Liver (tissue), 9 donors: ENCODE data around the gene JADE3. TPM values are rescaled to one million over a fixed set of nuclear protein-coding genes. Genes with fewer than 3 reads are reported as not detected.
A peak's percentile ranks its signal among the peaks of the same experiment; 100 is the strongest.

ENCODE experiments used
- DNase-seq: peaks from one replicate; pipeline ENCODE4 v3.0.0-alpha.2; 2017; ENCODE audit warnings: low spot score
- H3K27ac ChIP-seq, 2 donors: one replicate each; pipeline ENCODE4 v1.7.0; 2013; ENCODE audit warnings: inconsistent platforms in 2 of 2, low read length in 2 of 2, control low read depth in 1 of 2, low read depth in 1 of 2, mild to moderate bottlenecking in 1 of 2
- H3K27me3 ChIP-seq, 4 donors: one replicate each; pipeline versions ENCODE4 v1.6.1 to v1.7.0; 2013; ENCODE audit warnings: low read length in 3 of 4, inconsistent platforms in 1 of 4, mild to moderate bottlenecking in 1 of 4, moderate library complexity in 1 of 4; ENCODE audit not compliant: control insufficient read depth in 4 of 4, insufficient read depth in 4 of 4
- H3K36me3 ChIP-seq, 4 donors: one replicate each; pipeline versions ENCODE4 v1.6.1 to v1.7.0; 2013; ENCODE audit warnings: low read length in 3 of 4, mild to moderate bottlenecking in 3 of 4, low read depth in 1 of 4, moderate library complexity in 1 of 4; ENCODE audit not compliant: control insufficient read depth in 4 of 4, insufficient read depth in 3 of 4
- H3K4me1 ChIP-seq, 4 donors: one replicate each; pipeline versions ENCODE4 v1.6.1 to v1.7.0; 2013; ENCODE audit warnings: low read length in 3 of 4, mild to moderate bottlenecking in 3 of 4, moderate library complexity in 1 of 4; ENCODE audit not compliant: control insufficient read depth in 4 of 4, insufficient read depth in 4 of 4
- H3K4me3 ChIP-seq, 3 donors: one replicate each; pipeline versions ENCODE4 v1.6.1 to v1.7.0; 2013; ENCODE audit warnings: low read length in 3 of 3, control low read depth in 1 of 3, low read depth in 1 of 3, mild to moderate bottlenecking in 1 of 3
- H3K9ac ChIP-seq, 2 donors: one replicate each; pipeline ENCODE4 v1.7.0; 2013; ENCODE audit warnings: low read length in 2 of 2, mild to moderate bottlenecking in 2 of 2, moderate library complexity in 2 of 2, control low read depth in 1 of 2, low read depth in 1 of 2
- H3K9me3 ChIP-seq, 4 donors: one replicate each; pipeline versions ENCODE4 v1.6.1 to v1.7.0; 2013; ENCODE audit warnings: low read length in 3 of 4; ENCODE audit not compliant: control insufficient read depth in 4 of 4
- ATF3 ChIP-seq: IDR thresholded peaks from 2 replicates; pipeline ENCODE4 v1.6.1; 2016; ENCODE audit warnings: antibody characterized with exemption
- CTCF ChIP-seq: fragments of 150-350 bp; IDR thresholded peaks from 2 replicates; pipeline ENCODE4 v1.5.1; 2017; ENCODE audit warnings: improper control_type of control experiment, low read depth, low read length; ENCODE audit not compliant: missing input control
- EGR1 ChIP-seq, 2 donors: IDR thresholded peaks; 2 replicates each; pipeline ENCODE4 v1.6.1; 2016 to 2018; ENCODE audit warnings: antibody characterized with exemption in 2 of 2, low read depth in 2 of 2
- FOXA1 ChIP-seq: IDR thresholded peaks from 2 replicates; pipeline ENCODE4 v1.6.1; 2016; ENCODE audit warnings: antibody characterized with exemption
- FOXA2 ChIP-seq: IDR thresholded peaks from 2 replicates; pipeline ENCODE4 v1.6.1; 2016; ENCODE audit warnings: antibody characterized with exemption
- GABPA ChIP-seq, 2 donors: IDR thresholded peaks in 1 of 2; conservative IDR thresholded peaks in 1 of 2; 2 replicates each; pipeline ENCODE4 v1.6.1; 2016; ENCODE audit warnings: antibody characterized with exemption in 2 of 2, mild to moderate bottlenecking in 1 of 2, moderate library complexity in 1 of 2
- HNF4A ChIP-seq, 2 donors: conservative IDR thresholded peaks; 2 replicates each; pipeline ENCODE4 v1.6.1; 2016; ENCODE audit warnings: antibody characterized with exemption in 2 of 2, mild to moderate bottlenecking in 2 of 2
- HNF4G ChIP-seq: IDR thresholded peaks from 2 replicates; pipeline ENCODE4 v1.6.1; 2016; ENCODE audit warnings: antibody characterized with exemption
- JUND ChIP-seq, 2 donors: IDR thresholded peaks; 2 replicates each; pipeline ENCODE4 v1.6.1; 2016; ENCODE audit warnings: antibody characterized with exemption in 2 of 2
- MAX ChIP-seq: IDR thresholded peaks from 2 replicates; pipeline ENCODE4 v1.6.1; 2016; ENCODE audit warnings: antibody characterized with exemption
- NR2F2 ChIP-seq: IDR thresholded peaks from 2 replicates; pipeline ENCODE4 v1.6.1; 2016; ENCODE audit warnings: antibody characterized with exemption
- RAD21 ChIP-seq, 2 donors: IDR thresholded peaks; 2 replicates each; pipeline ENCODE4 v1.6.1; 2016; ENCODE audit warnings: antibody characterized with exemption in 2 of 2, mild to moderate bottlenecking in 2 of 2
- REST ChIP-seq: IDR thresholded peaks from 2 replicates; pipeline ENCODE4 v1.6.1; 2016; ENCODE audit warnings: antibody characterized with exemption, mild to moderate bottlenecking
- RXRA ChIP-seq, 2 donors: IDR thresholded peaks; 2 replicates each; pipeline ENCODE4 v1.6.1; 2017 to 2018; ENCODE audit warnings: antibody characterized with exemption in 2 of 2, mild to moderate bottlenecking in 1 of 2
- SP1 ChIP-seq: IDR thresholded peaks from 2 replicates; pipeline ENCODE4 v1.6.1; 2018; ENCODE audit warnings: antibody characterized with exemption, mild to moderate bottlenecking
- TAF1 ChIP-seq: conservative IDR thresholded peaks from 2 replicates; pipeline ENCODE4 v1.6.1; 2016; ENCODE audit warnings: antibody characterized with exemption, mild to moderate bottlenecking
- YY1 ChIP-seq: IDR thresholded peaks from 2 replicates; pipeline ENCODE4 v1.6.1; 2016; ENCODE audit warnings: antibody characterized with exemption, mild to moderate bottlenecking
- ZBTB33 ChIP-seq: IDR thresholded peaks from 2 replicates; pipeline ENCODE4 v1.6.1; 2016; ENCODE audit warnings: antibody characterized with exemption
- WGBS: extraction: QIAGEN DNeasy Blood & Tissue Kit; methylation state at CpG from one replicate; pipeline ENCODE4 v1.1.7; 2013; 5-methylcytosine and 5-hydroxymethylcytosine counted together
- polyA plus RNA-seq, 2 donors: library from polyadenylated mRNA; stranded (reverse) in 1 of 2; unstranded in 1 of 2; fragments of 200-250 nt in 1 of 2; fragments of >200 nt in 1 of 2; fragmentation: Nextera tagmentation in 1 of 2; extraction: Ambion mirVana in 1 of 2; gene quantifications; one replicate each; pipeline versions ENCODE4 v1.2.1 to v1.2.3, GENCODE V29; 2013 to 2015
- total RNA-seq, 2 donors: library from RNA; depleted of rRNA; stranded (reverse); fragments of >200 nt; gene quantifications; one replicate each; pipeline ENCODE4 v1.2.3, GENCODE V29; 2014
- donor health status: healthy.
- donor health status: healthy.
- donor health status: healthy.
- donor health status: healthy.
- donor health status: healthy.

Gene JADE3
- total and polyA plus RNA-seq, 4 donors: 2.6 to 9.0 (median 5.2) TPM

GRCh38 chrX:46978341-46979291 is 66.4 kb downstream of the JADE3 start:
- 71% methylated on average over 8 of the region's 8 CpGs for WGBS
- H3K27ac ChIP-seq: no peak overlapping the region
- TF ChIP-seq YY1: peak; percentile 87
- TF ChIP-seq RXRA (IDR thresholded peaks at IDR 0.05): no peak
- no peak for TF ChIP-seq JUND (IDR thresholded peaks at IDR 0.05)
- no peak for TF ChIP-seq ATF3
- TF ChIP-seq GABPA (IDR thresholded peaks at IDR 0.05 in 1 of 2, conservative IDR thresholded peaks at IDR 0.05 in 1 of 2): no peak
- TF ChIP-seq SP1: no peak
- no peak for TF ChIP-seq EGR1 (IDR thresholded peaks at IDR 0.05; ENCODE audit: low read depth in 2 of 2)
- peak; percentile 83 to 88 for TF ChIP-seq RAD21 (IDR thresholded peaks at IDR 0.05)
- peak; percentile 67 for TF ChIP-seq CTCF
- no peak for TF ChIP-seq REST
- no peak for TF ChIP-seq HNF4A (conservative IDR thresholded peaks at IDR 0.05)
- no peak for TF ChIP-seq ZBTB33
- TF ChIP-seq TAF1: no peak
- TF ChIP-seq MAX: no peak
- TF ChIP-seq FOXA2: no peak
- no peak for TF ChIP-seq NR2F2
- TF ChIP-seq HNF4G: no peak
- TF ChIP-seq FOXA1: no peak
- H3K4me1 ChIP-seq: no peaks in the 10 kb centered on the region
- no peak overlapping the region for H3K4me3 ChIP-seq
- H3K36me3 ChIP-seq: no peaks in the 10 kb centered on the region
- DNase-seq: peak; percentile 75
- H3K9ac ChIP-seq: no peak overlapping the region
- no peaks in the 10 kb centered on the region for H3K9me3 ChIP-seq
- no peaks in the 10 kb centered on the region for H3K27me3 ChIP-seq
